ENCODE data around the gene PARP15.
"Not testable (repeated sequence)": the region's sequence is repeated elsewhere in the genome, so short reads cannot be mapped to it uniquely, and the experiment has no call there.

- not testable (repeated sequence) for TF ChIP-seq CTCF (IDR thresholded peaks at IDR 0.05 in 8 of 11, conservative IDR thresholded peaks at IDR 0.05 in 3 of 11); POLR2A (IDR thresholded peaks at IDR 0.05)
Measured at GRCh38 chr3:122658336-122658735, 80.9 kb downstream of the PARP15 start.
